ENCODE measurements around the gene LAMTOR4. TPM values are rescaled to one million over a fixed set of nuclear protein-coding genes. Genes with fewer than 3 reads are reported as not detected.

Gene LAMTOR4
- total and polyA plus RNA-seq, 11 donors: 64.6 to 160 (median 96.5) TPM

DNA sequence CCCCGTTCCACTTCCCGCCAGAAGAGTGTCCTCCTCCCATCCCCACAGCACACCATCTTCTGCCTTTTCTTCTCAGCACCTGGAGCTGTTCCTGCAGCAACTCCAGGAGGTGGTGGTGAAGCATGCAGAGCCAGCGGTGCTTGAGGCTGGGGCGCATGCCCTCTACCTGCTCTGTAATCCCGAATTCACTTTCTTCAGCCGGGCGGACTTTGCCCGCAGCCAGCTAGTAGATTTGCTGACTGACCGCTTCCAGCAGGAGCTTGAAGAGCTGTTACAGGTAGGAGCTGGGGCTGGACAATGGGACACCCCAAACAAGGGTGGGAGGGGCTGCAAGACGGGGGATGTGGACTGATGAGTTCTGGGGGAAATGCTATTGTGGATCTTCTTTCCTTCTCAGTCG is 52.0 kb downstream of the LAMTOR4 start:
- no peak for DNase-seq
- no peak for ATAC-seq
- Histone ChIP-seq H3K4me3 (no peak overlapping the region), H3K9me3 (no peaks in the 10 kb centered on the region), H3K27ac (no peak overlapping the region), H3K4me1 (no peaks in the 10 kb centered on the region), H3K36me3 (no peaks in the 10 kb centered on the region), H3K27me3 (no peaks in the 10 kb centered on the region)
- intact Hi-C loops (cut with DNase I): no loop called here
- TF ChIP-seq POLR2A (IDR thresholded peaks at IDR 0.05): no peak
- TF ChIP-seq, protein P1, sequence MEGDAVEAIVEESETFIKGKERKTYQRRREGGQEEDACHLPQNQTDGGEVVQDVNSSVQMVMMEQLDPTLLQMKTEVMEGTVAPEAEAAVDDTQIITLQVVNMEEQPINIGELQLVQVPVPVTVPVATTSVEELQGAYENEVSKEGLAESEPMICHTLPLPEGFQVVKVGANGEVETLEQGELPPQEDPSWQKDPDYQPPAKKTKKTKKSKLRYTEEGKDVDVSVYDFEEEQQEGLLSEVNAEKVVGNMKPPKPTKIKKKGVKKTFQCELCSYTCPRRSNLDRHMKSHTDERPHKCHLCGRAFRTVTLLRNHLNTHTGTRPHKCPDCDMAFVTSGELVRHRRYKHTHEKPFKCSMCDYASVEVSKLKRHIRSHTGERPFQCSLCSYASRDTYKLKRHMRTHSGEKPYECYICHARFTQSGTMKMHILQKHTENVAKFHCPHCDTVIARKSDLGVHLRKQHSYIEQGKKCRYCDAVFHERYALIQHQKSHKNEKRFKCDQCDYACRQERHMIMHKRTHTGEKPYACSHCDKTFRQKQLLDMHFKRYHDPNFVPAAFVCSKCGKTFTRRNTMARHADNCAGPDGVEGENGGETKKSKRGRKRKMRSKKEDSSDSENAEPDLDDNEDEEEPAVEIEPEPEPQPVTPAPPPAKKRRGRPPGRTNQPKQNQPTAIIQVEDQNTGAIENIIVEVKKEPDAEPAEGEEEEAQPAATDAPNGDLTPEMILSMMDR (IDR thresholded peaks at IDR 0.05): no peak
- WGBS, 4 donors: 84 to 87% (median 86%) methylated on average over 11 of the region's 11 CpGs

Small RNA genes lying within 50 kb of the gene (microRNA-seq; reads per million reads assigned to microRNA genes)
- 0 reads per million in 4 donors for gene MIR4658

Other genes starting within 250 kb of the LAMTOR4 start
- 10 to 100 TPM in 4 of 9 donors, 1 to 10 TPM in 5; 4.7 to 13.5 (median 7.3) TPM for gene TRIM4, start 229.4 kb upstream of the LAMTOR4 start, total RNA-seq
- gene TRIM4, start 229.4 kb upstream of the LAMTOR4 start, polyA plus RNA-seq: 1 to 10 TPM; 5.1 to 6.9 TPM
- under 1 TPM in 1 of 9 donors, not detected in 8; 0.54 TPM for gene GJC3, start 219.3 kb upstream of the LAMTOR4 start, total RNA-seq
- under 1 TPM; 0.30 to 0.33 TPM for gene GJC3, start 219.3 kb upstream of the LAMTOR4 start, polyA plus RNA-seq
- 100 to 1,000 TPM in 4 of 9 donors, 10 to 100 TPM in 5; 31.8 to 214 (median 95.4) TPM for gene AZGP1, start 172.9 kb upstream of the LAMTOR4 start, total RNA-seq
- 100 to 1,000 TPM in 1 of 2 donors, 10 to 100 TPM in 1; 99.1 to 146 TPM for gene AZGP1, start 172.9 kb upstream of the LAMTOR4 start, polyA plus RNA-seq
- 10 to 100 TPM; 19.4 to 65.5 (median 40.8) TPM for gene ZKSCAN1, start 133.3 kb upstream of the LAMTOR4 start, total RNA-seq
- gene ZKSCAN1, start 133.3 kb upstream of the LAMTOR4 start, polyA plus RNA-seq: 1 to 10 TPM; 8.5 to 9.4 TPM
- 10 to 100 TPM in 2 of 9 donors, 1 to 10 TPM in 7; 6.2 to 12.1 (median 7.2) TPM for gene ZSCAN21, start 99.1 kb upstream of the LAMTOR4 start, total RNA-seq
- 1 to 10 TPM; 4.4 to 7.2 TPM for gene ZSCAN21, start 99.1 kb upstream of the LAMTOR4 start, polyA plus RNA-seq
- gene ZNF3, start 67.2 kb upstream of the LAMTOR4 start, total RNA-seq: 10 to 100 TPM; 11.7 to 21.2 (median 15.2) TPM
- gene ZNF3, start 67.2 kb upstream of the LAMTOR4 start, polyA plus RNA-seq: 10 to 100 TPM; 11.2 to 11.5 TPM
- 100 to 1,000 TPM in 7 of 9 donors, 10 to 100 TPM in 2; 53.3 to 120 (median 108) TPM for gene COPS6, start 59.9 kb upstream of the LAMTOR4 start, total RNA-seq
- gene COPS6, start 59.9 kb upstream of the LAMTOR4 start, polyA plus RNA-seq: 100 to 1,000 TPM; 115 to 130 TPM
- 10 to 100 TPM; 12.8 to 34.4 (median 17.2) TPM for gene MCM7, start 47.5 kb upstream of the LAMTOR4 start, total RNA-seq
- gene MCM7, start 47.5 kb upstream of the LAMTOR4 start, polyA plus RNA-seq: 10 to 100 TPM; 15.2 to 31.6 TPM
- 10 to 100 TPM in 8 of 9 donors, 1 to 10 TPM in 1; 8.9 to 19.3 (median 12.3) TPM for gene AP4M1, start 47.3 kb upstream of the LAMTOR4 start, total RNA-seq
- 10 to 100 TPM; 10.9 to 17.7 TPM for gene AP4M1, start 47.3 kb upstream of the LAMTOR4 start, polyA plus RNA-seq
- 10 to 100 TPM; 24.9 to 80.9 (median 34.1) TPM for gene TAF6, start 29.6 kb upstream of the LAMTOR4 start, total RNA-seq
- 10 to 100 TPM; 28.7 to 48.1 TPM for gene TAF6, start 29.6 kb upstream of the LAMTOR4 start, polyA plus RNA-seq
- gene CNPY4, start 29.3 kb upstream of the LAMTOR4 start, total RNA-seq: 1 to 10 TPM; 5.9 to 9.5 (median 8.3) TPM
- 10 to 100 TPM in 1 of 2 donors, 1 to 10 TPM in 1; 9.1 to 10.8 TPM for gene CNPY4, start 29.3 kb upstream of the LAMTOR4 start, polyA plus RNA-seq
- 1 to 10 TPM; 1.3 to 2.7 (median 2.0) TPM for gene MBLAC1, start 22.0 kb upstream of the LAMTOR4 start, total RNA-seq
- 1 to 10 TPM; 1.4 to 3.2 TPM for gene MBLAC1, start 22.0 kb upstream of the LAMTOR4 start, polyA plus RNA-seq
- 10 to 100 TPM in 2 of 9 donors, 1 to 10 TPM in 7; 4.0 to 14.9 (median 7.4) TPM for gene TRAPPC14, start 9.8 kb downstream of the LAMTOR4 start, total RNA-seq
- 1 to 10 TPM; 6.2 to 9.2 TPM for gene TRAPPC14, start 9.8 kb downstream of the LAMTOR4 start, polyA plus RNA-seq
- 1 to 10 TPM in 7 of 9 donors, under 1 TPM in 2; 0.67 to 9.0 (median 1.6) TPM for gene GAL3ST4, start 19.7 kb downstream of the LAMTOR4 start, total RNA-seq
- gene GAL3ST4, start 19.7 kb downstream of the LAMTOR4 start, polyA plus RNA-seq: 1 to 10 TPM in 1 of 2 donors, under 1 TPM in 1; 0.80 to 1.3 TPM
- gene GPC2, start 28.5 kb downstream of the LAMTOR4 start, total RNA-seq: 1 to 10 TPM in 2 of 9 donors, under 1 TPM in 5, not detected in 2; 0.27 to 1.1 (median 0.50) TPM
- gene GPC2, start 28.5 kb downstream of the LAMTOR4 start, polyA plus RNA-seq: under 1 TPM; 0.50 to 0.76 TPM
- 1 to 10 TPM in 2 of 9 donors, under 1 TPM in 6, not detected in 1; 0.09 to 1.3 (median 0.58) TPM for gene STAG3, start 29.0 kb downstream of the LAMTOR4 start, total RNA-seq
- under 1 TPM; 0.11 to 0.88 TPM for gene STAG3, start 29.0 kb downstream of the LAMTOR4 start, polyA plus RNA-seq
- 1 to 10 TPM in 1 of 9 donors, under 1 TPM in 2, not detected in 6; 0.63 to 2.7 (median 0.97) TPM for gene PVRIG, start 71.0 kb downstream of the LAMTOR4 start, total RNA-seq
- gene PVRIG, start 71.0 kb downstream of the LAMTOR4 start, polyA plus RNA-seq: under 1 TPM; 0.08 to 0.11 TPM
- gene SPDYE3, start 158.8 kb downstream of the LAMTOR4 start, total RNA-seq: not detected
- under 1 TPM; 0.03 to 0.15 TPM for gene SPDYE3, start 158.8 kb downstream of the LAMTOR4 start, polyA plus RNA-seq
- 10 to 100 TPM in 4 of 9 donors, 1 to 10 TPM in 5; 6.2 to 15.1 (median 10.0) TPM for gene PILRB, start 209.2 kb downstream of the LAMTOR4 start, total RNA-seq
- 10 to 100 TPM in 1 of 2 donors, 1 to 10 TPM in 1; 8.7 to 24.2 TPM for gene PILRB, start 209.2 kb downstream of the LAMTOR4 start, polyA plus RNA-seq
- gene PILRA, start 224.6 kb downstream of the LAMTOR4 start, total RNA-seq: 10 to 100 TPM in 2 of 9 donors, 1 to 10 TPM in 6, under 1 TPM in 1; 0.69 to 30.5 (median 3.4) TPM
- gene PILRA, start 224.6 kb downstream of the LAMTOR4 start, polyA plus RNA-seq: 1 to 10 TPM; 1.8 to 2.5 TPM

Measured in heart left ventricle (tissue), 16 donors.